Stimulated activated CD4-positive, alpha-beta T cell treated with anti-CD3 and anti-CD28 coated beads, Interleukin-4, amount 100 ng/mL, for 24 hours (primary cell): Measurements from ENCODE around the gene KCNK4.
"Not testable (repeated sequence)": the region's sequence is repeated elsewhere in the genome, so short reads cannot be mapped to it uniquely, and the experiment has no call there.

ENCODE experiments used
- DNase-seq: peaks from one replicate; pipeline ENCODE4 v3.0.0-alpha.2; 2020

The KCNK4 gene

DNA sequence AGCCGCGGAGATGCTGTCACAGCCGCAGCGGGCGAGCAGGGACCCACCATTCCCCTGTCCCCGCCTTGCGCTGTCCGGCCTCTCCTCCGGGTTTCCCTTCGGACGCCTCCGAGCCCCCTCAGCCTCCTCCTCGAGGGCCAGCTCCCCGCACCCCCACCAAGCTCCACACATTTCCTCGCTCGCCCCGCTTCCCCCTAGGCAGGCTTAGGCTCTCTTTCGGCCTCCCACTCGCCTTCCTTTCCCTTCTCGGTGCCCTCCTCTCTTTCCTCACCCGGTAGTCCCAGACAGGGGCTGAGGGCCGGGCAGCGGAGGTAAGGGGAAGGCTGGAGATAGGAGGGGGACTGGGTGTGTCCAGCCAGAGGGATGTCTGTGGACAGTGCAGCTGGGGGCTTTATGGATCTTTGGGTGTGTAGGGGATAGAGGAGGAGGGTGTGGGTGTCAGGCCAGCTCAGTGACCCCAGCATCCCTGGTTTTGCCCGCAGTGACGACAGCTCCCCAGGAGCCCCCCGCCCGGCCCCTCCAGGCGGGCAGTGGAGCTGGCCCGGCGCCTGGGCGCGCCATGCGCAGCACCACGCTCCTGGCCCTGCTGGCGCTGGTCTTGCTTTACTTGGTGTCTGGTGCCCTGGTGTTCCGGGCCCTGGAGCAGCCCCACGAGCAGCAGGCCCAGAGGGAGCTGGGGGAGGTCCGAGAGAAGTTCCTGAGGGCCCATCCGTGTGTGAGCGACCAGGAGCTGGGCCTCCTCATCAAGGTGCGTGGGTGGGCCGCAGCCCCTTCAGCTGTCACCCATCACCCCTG is 1.6 kb downstream of the KCNK4 start:
- no peak for DNase-seq

DNA sequence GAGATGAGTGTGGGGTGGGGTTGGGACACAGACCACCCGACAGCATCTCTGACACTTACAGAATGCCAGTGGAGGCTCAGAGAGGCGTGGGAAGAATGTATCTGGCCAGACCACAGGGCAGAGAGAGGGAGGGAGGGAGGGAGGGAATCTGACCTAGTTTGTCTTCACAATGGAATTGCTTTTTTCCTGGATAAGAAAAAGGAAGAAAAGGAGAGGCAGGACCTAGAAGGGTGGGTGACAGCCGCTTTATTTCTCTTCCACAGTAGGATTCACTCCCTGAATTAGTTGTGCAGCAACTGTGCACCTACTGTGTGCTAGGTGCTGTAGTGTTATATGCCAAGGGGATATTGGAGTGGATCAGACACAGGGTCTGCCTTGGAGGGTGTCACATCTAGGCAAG is 3.7 kb downstream of the KCNK4 start:
- DNase-seq = no peak

DNA sequence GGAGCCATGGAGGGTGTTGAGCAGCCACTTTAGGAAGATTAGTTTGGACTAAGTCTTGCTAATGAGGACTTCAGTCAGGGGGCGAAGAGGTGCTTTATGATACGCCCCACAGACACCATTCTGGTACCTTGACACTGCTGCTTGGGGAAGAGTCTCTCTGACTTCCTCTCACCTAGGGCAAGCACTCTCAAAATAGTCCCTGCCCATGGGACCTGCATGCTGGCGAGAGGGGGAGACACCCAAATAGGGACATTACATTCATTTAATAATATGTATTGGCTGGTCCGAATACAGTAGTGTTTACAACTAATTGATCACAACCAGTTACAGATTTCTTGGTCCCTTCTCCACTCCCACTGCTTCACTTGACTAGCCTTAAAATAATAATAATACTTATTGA is 4.7 kb downstream of the KCNK4 start:
- DNase-seq = no peak

DNA sequence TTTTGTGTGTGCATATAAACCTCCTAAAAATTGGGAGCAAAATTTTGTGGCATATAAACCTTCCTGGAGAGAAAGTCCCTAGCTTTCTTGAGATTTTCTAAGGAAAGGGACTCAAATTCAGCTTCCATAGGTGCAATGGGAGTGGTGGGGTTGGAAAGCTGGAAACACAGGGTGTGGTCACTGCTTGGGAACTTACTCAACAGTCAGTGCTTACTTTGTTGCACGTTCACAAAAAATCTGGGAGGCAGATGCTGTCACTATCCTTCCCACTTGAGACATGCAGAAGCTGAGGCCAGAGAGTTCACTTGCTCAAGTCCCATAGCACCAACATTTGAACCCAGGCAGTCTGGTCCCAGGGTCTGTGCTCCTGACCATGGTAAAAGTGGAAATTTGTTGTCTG is 5.1 kb downstream of the KCNK4 start:
- no peak for DNase-seq

DNA sequence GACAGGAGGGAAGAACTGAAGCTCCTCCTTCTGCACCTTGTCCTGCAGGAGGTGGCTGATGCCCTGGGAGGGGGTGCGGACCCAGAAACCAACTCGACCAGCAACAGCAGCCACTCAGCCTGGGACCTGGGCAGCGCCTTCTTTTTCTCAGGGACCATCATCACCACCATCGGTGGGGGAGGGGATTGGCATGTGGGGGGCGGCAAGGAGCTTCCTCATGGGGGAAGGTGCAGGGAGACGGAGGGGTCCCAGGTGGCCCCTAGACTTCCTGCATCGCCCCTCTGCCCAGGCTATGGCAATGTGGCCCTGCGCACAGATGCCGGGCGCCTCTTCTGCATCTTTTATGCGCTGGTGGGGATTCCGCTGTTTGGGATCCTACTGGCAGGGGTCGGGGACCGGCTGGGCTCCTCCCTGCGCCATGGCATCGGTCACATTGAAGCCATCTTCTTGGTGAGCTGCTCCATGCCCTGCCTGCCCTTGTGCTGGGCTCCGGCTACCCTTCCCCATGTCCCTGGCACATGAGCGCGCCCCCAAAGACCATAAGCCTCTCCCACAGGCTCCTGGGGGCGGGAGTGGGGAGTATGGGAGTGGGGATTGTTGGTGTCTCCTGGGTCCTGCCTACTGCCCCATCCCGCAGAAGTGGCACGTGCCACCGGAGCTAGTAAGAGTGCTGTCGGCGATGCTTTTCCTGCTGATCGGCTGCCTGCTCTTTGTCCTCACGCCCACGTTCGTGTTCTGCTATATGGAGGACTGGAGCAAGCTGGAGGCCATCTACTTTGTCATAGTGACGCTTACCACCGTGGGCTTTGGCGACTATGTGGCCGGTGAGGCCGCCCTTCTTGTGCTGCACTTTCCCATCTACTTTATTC is 6.0 kb downstream of the KCNK4 start:
- no peak for DNase-seq

DNA sequence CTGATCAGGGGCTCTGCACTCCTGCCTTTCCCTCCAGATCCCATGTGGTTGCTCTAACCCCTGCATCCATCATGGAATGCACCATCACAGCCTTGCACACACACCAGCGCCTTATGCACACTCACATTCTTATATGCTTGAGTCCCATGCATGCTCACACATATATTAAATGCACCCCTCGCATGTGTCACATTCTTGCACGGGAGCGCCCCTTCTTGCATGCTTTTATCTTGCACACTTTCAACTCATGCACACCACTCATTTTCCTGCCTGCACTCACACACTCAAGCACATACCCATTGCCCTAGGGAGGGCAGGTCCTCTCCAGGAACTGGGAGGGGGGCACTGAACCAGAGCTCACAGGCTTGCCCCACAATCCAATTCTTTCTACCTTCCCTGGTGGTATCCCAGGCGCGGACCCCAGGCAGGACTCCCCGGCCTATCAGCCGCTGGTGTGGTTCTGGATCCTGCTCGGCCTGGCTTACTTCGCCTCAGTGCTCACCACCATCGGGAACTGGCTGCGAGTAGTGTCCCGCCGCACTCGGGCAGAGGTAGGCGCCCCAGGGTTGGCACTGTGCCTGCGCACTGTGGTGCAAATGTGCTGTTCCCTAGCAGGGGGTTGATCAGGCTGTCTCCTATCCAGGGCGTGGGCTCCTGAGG is 6.7 kb downstream of the KCNK4 start:
- DNase-seq = no peak

DNA sequence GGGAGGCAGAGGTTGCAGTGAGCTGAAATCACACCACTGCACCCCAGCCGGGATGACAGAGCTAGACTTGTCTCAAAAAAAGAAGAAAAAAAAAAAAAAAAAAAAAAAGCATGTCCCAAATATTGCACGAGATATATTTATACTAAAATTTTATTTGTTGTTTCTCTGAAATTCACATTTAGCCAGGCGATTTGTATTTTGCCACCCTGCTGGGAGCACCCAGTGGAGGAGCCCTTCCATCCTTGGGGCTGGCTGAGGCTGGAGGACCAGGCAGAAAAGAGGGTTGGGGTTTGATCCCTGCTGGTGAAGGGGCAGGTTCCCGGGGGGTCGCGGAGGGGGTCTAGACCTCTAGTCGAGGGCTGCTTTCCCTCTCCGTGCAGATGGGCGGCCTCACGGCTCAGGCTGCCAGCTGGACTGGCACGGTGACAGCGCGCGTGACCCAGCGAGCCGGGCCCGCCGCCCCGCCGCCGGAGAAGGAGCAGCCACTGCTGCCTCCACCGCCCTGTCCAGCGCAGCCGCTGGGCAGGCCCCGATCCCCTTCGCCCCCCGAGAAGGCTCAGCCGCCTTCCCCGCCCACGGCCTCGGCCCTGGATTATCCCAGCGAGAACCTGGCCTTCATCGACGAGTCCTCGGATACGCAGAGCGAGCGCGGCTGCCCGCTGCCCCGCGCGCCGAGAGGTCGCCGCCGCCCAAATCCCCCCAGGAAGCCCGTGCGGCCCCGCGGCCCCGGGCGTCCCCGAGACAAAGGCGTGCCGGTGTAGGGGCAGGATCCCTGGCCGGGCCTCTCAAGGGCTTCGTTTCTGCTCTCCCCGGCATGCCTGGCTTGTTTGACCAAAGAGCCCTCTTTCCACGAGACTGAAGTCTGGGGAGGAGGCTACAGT is 8.1 kb downstream of the KCNK4 start:
- DNase-seq = no peak

DNA sequence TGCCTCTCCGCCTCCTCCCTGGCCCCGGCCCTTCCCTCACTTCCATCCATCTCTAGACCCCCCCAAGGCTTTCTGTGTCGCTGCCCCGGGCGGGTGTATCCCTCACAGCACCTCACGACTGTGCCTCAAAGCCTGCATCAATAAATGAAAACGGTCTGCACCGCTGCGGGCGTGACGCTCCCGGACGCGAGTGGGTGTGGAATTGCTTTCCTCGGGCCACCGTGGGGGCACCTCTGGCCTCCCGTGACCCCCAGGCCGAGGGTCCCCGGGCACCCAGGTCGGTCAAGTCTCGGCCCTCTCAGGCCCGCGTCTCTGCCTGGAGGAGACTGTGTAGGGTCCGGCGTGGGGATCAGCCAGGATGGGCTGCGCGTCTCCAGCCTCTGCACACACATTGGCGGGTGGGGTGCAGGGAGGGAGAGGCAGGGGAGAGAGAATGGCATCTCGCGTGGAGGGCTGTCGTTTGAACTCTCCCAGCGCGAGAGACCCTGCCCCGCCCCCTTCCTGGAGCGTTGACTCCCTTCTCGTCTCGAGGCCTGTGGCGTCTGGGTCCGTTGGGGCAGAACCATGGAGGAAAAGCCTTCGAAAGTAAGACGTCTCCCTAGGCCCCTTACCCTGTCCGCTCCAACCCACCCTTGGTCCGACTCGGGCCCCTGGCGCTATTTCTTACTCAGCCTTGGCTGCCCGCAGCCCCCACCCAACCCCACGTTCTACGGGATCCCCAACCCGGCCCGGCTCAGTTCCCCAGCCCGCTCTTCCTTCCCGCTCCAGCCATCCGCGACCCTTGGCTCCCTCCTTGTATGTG is 8.9 kb downstream of the KCNK4 start, which contains the start of gene CATSPERZ:
TSS of gene CATSPERZ (plus strand) at position 512 of the 802 bp plus-strand sequence. CDS start at position 565, 53 bp downstream.
- DNase-seq = no peak

DNA sequence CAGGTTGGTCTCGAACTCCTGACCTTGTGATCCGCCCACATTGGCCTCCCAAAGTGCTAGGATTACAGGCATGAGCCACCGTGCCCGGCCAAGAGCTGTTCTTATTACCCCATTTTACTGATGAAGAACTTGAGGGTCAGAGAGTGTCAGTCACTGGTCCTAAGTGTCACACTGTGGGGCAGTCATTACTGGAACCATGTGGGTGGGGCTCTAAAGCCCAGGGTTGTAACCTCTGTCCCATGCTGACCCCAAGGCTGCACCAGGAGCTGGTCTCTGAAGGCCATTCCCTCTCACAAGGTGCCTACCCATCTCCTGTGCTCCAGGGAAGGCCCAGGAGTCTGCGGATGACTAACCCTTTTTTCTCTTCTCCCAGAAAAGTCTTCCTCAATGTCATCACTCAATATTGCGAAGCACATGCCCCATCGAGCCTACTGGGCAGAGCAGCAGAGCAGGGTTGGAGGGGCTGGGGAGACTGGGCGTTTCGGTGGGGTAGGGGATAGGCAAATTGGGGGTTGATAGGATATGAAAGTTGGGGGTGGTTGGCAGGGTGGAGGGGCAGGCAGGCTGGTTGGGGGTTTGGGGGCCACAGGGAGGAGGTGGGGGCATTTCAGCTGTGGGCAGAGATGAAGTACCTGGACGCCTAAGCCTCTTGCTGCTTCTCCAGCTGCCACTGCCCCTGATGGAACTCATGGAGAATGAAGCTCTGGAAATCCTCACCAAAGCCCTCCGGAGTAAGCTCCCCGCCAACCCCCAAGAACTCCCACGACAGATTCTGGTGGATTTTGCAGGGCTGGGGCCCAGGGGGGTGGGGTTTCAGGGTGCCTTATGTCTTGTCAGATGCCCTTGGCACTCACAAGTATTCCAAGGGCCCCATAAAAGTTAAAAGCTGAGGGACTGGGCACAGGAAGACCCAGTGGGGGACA is 12.3 kb downstream of the KCNK4 start:
- no peak for DNase-seq

DNA sequence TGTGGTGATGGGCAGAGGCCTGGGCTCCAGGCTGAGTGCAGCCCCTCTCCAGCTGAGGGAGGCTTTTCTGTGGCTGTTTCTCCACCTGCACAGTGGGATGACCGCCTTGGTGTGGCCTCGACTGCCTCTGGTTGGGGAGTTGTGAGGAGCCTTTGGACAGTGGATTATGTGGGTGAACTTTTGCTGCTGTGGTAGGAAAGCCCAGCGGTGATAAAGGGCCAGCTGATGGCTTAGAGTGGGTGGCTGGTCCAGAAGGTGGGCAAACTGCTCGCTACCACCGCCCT is 12.9 kb downstream of the KCNK4 start:
- no peak for DNase-seq

DNA sequence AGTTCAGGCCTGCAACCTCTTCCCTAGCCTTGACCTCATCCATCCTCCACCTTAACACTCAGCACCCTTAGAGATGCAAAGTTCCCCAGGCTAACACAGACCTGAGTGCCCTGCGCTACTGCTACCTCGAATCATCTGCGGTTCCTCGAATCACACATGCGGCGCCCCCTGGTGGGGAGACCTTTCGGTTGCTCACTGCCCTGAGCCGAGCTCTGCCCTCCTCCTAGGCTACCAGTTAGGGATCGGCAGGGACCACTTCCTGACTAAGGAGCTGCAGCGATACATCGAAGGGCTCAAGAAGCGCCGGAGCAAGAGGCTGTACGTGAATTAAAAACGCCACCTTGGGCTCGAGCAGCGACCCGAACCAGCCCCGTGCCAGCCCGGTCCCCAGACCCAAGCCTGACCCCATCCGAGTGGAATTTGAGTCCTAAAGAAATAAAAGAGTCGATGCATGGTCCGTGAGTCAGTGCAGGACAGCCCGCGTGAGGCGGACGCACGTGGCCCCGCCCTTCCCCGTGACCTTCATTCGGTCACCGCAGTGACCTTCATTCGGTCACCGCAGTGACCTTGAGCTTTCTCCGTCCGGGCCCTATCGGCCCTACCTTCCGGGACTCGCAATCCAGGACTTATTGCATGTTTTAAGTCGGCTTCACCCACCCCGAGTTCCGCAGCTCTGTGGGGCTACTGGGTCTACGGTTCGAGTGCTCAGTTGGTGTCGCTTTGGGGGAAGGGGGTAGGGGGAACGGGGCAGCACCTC is 13.4 kb downstream of the KCNK4 start:
- peak; percentile 95 for DNase-seq

DNA sequence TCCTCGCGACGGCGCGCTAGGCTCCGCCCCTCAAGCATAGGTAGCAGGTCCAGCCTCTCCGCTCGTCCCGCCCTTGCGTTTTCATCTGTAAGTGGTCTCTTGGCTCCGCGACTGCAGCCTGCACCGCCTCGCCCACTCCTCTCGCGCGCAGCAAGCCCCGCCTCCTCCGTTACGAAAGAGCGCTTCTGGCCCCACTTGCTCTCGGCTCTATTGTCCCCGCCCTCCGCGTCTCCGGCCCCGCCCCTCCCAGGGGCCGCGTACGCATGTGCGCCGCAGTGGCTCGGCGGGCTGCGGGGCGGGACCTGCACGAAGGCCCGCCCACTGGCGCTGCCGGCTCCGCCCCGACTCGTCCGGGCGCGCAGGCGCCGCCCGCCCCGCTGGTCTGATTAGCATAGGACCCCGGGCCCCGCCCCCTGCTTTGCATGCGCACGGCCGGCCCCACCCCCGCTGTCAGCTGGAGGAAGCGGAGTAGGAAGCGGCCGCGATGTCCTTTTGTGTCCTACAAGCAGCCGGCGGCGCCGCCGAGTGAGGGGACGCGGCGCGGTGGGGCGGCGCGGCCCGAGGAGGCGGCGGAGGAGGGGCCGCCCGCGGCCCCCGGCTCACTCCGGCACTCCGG is 14.1 kb downstream of the KCNK4 start, which contains the start of gene ESRRA:
TSS of gene ESRRA (plus strand) at position 450 of the 616 bp plus-strand sequence. CDS start 1,656 bp downstream, outside the sequence.
- DNase-seq = peak; percentile 100

DNA sequence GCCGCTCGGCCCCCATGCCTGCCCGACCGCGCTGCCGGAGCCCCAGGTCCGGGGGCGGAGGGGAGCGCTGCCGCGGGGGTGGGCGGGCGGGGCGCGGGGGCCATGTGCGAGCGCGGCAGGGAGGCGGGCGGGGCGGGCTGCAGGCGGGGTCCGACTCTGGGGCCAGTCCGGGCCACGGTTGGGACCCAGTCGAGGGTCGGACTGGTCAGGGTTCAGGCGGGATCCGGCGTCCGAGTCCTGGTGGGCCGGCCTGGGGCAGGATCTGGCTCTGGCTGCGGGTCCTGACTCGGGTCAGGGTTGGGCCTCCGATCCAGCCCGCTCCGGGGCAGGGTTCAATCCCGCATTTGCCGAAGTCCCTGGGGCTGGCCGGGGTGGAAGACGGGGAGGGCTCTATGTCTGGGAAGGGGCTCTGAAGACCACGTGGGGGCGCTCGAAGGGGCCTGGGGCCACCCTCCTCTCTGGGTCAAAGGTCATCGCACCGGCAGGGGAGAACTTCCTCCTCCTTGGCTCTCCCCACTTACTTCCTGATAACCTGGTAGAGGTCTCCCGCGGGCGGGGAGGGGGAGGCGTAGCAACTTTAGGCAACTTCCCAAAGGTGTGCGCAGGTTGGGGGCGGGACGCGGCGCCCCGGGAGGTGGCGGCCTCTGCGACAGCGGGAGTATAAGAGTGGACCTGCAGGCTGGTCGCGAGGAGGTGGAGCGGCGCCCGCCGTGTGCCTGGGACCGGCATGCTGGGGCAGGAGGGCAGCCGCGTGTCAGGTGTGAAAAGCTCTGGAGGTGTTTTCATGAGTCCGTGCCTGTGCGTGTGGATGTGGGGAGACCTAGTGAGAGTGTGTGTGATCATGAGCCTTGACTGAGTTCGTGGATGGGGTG is 14.8 kb downstream of the KCNK4 start:
- DNase-seq = peak; percentile 73

DNA sequence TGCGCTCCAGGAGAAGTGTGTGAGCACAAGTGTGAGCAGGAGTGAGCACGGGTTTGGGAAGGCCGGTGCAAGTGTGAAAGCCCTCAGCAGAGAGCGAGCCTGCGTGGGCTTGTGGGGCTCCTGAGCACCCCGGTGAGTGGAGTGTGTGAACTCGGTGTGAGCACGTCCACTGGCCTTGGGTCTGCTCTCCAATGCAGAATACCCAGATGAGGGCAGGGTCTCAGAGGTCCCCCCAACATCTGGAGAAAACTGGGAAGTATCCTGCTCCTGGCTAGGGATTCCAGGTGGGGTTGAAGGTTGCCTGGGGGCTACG is 15.4 kb downstream of the KCNK4 start:
- DNase-seq = no peak

DNA sequence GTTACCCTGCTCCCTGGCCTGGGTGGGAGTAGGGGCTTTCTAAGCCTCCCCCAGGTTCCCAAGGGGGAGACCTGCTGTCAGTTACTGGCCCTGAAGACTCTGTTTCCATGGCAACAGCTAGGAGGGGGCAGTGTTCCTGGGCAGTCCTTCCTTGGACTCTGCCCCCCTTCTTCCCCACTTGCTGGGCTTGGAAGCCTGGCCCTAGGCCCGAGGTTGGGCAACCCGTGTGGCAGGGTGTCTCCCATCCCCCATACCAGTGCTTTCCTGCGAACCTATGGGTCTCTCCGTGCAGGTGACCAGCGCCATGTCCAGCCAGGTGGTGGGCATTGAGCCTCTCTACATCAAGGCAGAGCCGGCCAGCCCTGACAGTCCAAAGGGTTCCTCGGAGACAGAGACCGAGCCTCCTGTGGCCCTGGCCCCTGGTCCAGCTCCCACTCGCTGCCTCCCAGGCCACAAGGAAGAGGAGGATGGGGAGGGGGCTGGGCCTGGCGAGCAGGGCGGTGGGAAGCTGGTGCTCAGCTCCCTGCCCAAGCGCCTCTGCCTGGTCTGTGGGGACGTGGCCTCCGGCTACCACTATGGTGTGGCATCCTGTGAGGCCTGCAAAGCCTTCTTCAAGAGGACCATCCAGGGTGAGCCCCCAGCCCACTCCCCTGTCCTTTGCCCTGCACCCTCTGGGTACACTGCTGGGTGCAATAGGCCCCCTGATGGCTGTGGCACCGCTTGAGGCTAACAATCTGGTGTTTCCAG is 15.9 kb downstream of the KCNK4 start:
- no peak for DNase-seq

DNA sequence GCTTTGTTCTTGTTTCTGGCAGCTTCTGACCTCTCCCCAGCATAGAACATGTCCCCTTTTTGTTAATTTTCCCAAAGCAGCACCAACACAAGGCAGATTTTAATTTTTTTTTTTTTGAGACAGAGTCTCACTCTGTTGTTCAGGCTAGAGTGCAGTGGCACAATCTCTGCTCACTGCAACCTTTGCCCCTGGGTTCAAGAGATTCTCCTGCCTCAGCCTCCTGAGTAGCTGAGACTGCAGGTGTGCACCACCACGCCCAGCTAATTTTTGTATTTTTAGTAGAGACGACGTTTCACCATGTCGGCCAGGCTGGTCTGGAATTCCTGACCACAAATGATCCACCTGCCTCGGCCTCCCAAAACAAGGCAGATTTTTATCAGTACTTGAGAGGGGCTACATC is 16.7 kb downstream of the KCNK4 start:
- not testable (repeated sequence) for DNase-seq

DNA sequence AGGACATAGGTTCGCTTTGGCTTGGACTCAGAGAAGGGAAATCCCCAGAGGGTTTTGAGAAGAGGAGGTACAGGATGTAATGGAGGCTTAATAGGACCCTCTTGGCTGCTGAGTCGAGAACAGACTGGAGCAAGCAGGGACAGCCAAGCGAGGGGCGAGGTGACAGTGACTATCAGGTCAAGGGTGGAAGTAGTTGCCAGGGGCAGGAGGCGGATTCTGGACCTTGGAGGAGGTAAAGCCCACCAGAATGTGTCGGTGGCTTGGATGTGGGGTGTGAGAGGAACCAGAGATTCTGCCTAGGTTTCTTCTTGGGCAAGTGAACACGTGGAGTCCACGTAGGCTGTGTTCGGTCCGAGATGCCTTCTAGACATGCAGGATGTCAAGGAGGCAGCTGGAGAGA is 21.8 kb downstream of the KCNK4 start:
- DNase-seq = no peak
